ENCODE results near the gene DTX1.
"Not testable (repeated sequence)": the region's sequence is repeated elsewhere in the genome, so short reads cannot be mapped to it uniquely, and the experiment has no call there.

Gene DTX1

DNA sequence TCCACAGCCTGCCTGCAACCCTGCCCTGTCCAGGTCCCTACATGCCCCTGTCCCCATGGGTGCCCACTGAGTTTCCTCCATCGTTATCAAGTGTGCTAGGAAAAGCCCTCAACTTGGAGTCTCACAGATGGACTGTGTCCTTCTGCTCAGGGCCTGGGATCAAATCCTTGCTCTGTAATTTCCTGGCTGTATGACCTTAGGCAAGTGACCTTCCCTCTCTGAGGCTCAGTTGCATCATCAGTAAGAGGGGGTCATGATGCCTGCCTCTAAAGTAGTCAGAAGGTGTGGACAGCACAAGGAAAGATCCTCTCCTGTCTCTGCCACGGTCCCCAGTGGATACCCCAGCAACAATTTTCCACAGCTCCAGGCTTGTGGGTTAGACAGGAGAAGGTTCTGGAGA, 56.9 kb downstream of the DTX1 start:
- TF ChIP-seq, protein P1, sequence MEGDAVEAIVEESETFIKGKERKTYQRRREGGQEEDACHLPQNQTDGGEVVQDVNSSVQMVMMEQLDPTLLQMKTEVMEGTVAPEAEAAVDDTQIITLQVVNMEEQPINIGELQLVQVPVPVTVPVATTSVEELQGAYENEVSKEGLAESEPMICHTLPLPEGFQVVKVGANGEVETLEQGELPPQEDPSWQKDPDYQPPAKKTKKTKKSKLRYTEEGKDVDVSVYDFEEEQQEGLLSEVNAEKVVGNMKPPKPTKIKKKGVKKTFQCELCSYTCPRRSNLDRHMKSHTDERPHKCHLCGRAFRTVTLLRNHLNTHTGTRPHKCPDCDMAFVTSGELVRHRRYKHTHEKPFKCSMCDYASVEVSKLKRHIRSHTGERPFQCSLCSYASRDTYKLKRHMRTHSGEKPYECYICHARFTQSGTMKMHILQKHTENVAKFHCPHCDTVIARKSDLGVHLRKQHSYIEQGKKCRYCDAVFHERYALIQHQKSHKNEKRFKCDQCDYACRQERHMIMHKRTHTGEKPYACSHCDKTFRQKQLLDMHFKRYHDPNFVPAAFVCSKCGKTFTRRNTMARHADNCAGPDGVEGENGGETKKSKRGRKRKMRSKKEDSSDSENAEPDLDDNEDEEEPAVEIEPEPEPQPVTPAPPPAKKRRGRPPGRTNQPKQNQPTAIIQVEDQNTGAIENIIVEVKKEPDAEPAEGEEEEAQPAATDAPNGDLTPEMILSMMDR (IDR thresholded peaks at IDR 0.05; ENCODE audit: insufficient read depth, low read depth, low read length, missing control alignments): no peak
- H3K4me3 ChIP-seq (ENCODE audit: low read length): no peak overlapping the region
- DNase-seq (ENCODE audit: low read depth): no peak

DNA sequence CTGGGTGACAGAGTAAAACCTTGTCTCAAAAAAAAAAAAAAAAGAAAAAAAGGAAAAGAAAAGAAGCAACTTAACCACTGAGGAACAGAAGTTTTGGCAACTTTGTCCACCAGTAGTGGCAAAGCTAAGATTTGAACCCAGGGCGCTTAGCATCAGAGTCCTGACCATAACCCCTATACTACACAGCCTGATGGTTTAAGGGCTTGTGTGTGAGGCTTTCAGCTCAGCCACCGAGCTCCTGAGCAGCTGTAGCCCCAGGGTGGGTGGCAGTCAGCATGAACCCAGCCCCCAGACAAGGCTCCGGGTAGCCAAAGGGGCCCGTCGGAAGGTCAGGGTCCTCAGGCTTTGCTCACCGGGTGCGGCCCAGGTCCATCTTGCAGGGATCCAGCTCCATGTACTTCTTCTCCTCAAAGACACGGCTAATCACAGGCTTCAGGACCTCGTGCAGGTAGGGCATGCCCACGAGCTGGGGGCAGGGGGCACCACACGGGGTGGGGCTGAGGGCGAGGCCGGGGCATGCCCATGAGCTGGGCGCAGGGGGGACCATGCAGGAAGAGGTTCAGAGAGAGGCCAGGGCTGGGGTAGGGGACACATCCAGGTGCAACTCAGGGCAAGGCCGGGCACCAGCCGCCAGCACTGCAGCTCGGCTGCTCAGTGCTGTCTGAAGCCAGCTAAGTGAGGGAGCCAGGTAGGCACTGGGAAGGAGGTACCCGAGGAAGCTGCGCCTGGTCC, 58.1 kb downstream of the DTX1 start:
- no peak overlapping the region for H3K4me3 ChIP-seq (ENCODE audit: low read length)
- DNase-seq (ENCODE audit: low read depth): no peak
- TF ChIP-seq, protein P1 (IDR thresholded peaks at IDR 0.05; ENCODE audit: insufficient read depth, low read depth, low read length, missing control alignments): no peak

DNA sequence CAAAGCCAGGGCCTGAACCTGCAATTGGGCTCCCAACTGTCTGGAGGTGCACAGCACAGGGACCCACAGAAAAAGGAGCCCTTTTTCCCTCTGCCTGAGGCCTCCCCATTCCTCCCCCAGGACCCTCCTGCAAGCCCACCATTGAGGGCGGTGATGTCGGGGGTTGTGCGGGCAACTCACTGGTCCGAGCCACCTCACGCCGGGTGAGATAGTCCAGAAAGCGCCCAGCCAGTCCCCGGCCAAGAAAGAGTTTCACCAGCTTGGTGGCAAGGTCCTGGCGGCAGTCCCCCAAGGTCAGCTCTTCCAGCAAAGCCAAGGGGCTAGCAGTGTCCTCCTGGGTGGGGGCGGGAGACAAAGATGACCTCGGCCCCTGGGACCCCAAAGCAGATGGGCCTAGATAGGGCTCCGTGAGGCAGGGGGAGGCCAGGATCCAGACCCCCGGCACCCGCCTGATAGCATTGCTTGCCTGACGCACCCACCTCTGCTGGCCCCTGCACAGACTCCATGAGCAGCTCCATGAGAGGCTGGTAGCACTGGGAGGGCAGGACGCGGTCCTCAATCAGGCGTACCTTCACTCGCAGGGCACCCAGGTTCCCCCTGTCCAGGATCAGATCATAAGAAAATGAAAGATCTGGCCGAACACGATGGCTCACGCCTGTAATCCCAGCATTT, 59.1 kb downstream of the DTX1 start:
- TF ChIP-seq, protein P1 (IDR thresholded peaks at IDR 0.05; ENCODE audit: insufficient read depth, low read depth, low read length, missing control alignments): no peak
- no peak overlapping the region for H3K4me3 ChIP-seq (ENCODE audit: low read length)
- DNase-seq (ENCODE audit: low read depth): no peak

DNA sequence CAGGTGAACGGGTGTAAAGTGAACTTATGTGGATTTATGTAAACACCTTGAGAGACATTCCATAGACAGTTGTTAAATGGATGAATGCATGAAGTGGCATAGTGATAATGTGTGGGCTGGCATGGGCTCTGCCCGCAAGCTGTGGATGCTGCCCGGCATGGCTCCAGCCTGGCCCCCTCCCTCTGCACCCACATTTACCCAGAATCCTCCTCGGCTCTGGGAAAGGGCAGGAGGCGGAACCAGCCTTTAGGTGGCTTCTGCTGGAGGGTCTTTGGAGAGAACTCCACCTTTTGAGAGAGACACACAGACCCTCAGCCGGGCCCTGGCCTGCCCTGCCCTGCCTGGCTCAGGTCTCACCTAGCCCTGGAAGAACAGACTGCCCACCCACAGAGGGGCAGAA, 60.3 kb downstream of the DTX1 start:
- no peak for DNase-seq (ENCODE audit: low read depth)
- TF ChIP-seq, protein P1 (IDR thresholded peaks at IDR 0.05; ENCODE audit: insufficient read depth, low read depth, low read length, missing control alignments): no peak
- H3K4me3 ChIP-seq (ENCODE audit: low read length): no peak overlapping the region

DNA sequence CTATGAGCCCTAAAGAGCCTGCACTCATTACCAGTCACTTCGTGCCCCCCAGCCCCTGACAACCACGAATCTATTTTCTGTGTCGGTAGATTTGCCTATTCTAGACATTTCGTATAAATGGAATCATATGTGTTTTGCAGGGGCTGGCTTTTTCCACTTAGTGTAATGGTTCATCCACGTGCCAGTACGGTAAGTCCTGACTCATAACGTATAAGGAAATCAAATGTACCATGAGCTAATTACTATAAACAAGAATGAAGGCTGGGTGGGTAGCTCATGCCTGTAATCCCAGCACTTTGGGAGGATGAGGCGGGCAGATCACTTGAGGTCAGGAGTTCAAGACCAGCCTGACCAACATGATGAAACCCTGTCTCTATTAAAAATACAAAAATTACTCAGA, 61.2 kb downstream of the DTX1 start:
- not testable (repeated sequence) for H3K4me3 ChIP-seq (ENCODE audit: low read length)
- DNase-seq (ENCODE audit: low read depth): peak; percentile 37

DNA sequence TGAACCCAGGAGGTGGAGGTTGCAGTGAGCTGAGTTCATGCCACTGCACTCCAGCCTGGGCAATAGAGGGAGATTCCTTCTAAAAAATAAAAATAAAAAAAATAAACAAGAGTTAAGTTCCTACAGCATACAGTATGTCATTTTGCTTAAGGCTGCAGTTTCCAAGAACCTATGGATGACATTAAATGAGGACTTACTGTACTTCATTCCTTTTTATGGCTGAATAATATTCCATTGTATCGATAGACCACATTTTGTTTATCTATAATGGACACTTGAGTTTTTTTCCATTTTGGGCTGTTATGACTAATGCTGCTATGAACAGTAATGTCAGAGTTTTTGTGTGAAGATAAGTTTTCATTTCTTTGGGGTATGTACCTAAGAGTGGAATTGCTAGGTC, 61.6 kb downstream of the DTX1 start:
- TF ChIP-seq, protein P1 (IDR thresholded peaks at IDR 0.05; ENCODE audit: insufficient read depth, low read depth, low read length, missing control alignments): no peak
- no peak overlapping the region for H3K4me3 ChIP-seq (ENCODE audit: low read length)

DNA sequence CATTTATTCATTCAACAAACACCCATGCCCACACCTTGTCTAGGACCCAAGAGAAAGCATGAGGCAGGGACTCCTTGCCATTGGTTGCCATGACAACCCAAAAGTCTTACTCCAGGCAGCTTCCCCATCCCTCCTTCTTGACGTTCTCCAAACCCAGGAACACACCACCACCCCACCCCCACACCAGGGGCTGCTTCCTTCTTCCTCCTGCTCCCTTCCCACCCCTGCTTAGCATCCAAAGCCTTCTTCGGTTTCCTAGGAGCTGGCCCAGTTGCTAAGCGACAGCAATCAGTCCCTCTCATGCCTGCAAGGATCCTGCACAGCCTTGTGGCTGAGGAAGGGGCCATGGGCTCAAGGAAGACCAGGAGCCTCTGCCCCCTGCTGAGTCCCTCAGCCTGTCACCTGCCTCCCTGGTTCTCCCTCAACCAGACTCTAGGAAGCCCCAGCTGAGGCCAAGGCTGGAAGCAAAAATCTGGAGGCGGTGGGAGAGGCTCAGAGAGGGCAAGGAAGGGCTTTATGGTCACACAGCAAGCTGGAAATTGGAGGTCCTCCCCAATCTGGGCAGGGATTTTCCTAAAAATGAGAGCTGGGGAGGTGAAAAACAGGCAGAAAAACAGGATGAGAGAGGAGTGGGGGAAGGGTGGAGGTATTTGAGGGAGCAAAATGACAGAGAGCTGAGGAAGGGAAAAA, 63.6 kb downstream of the DTX1 start:
- TF ChIP-seq, protein P1 (IDR thresholded peaks at IDR 0.05; ENCODE audit: insufficient read depth, low read depth, low read length, missing control alignments): no peak
- H3K4me3 ChIP-seq (ENCODE audit: low read length): no peak overlapping the region
- no peak for DNase-seq (ENCODE audit: low read depth)

More for the DNA sequence above, 61.6 kb downstream of the DTX1 start:
- no peak for DNase-seq (ENCODE audit: low read depth)

All from epithelial cell of esophagus (primary cell).